Stomach (tissue), 4 donors: ENCODE results near the gene SYNCRIP.
"Not testable (repeated sequence)": the region's sequence is repeated elsewhere in the genome, so short reads cannot be mapped to it uniquely, and the experiment has no call there.

Experiments used
- CTCF ChIP-seq, 7 experiments: fragments of 450-650 bp in 4 of 7; fragments of 200-600 bp in 3 of 7; sonication (generic) in 3 of 7; IDR thresholded peaks; one replicate each; pipeline ENCODE4 v1.5.1; 2016 to 2019; ENCODE audit warnings: antibody characterized with exemption in 7 of 7, control low read depth in 2 of 7, mild to moderate bottlenecking in 1 of 7
- EP300 ChIP-seq: sonication (generic); formaldehyde crosslinking; IDR thresholded peaks from one replicate; pipeline ENCODE4 v1.6.1; 2017; ENCODE audit warnings: antibody characterized with exemption
- POLR2A ChIP-seq, 4 donors: fragments of 450-650 bp; IDR thresholded peaks; one replicate each; pipeline ENCODE4 v1.6.1; 2016; ENCODE audit warnings: antibody characterized with exemption in 4 of 4, control low read depth in 2 of 4, mild to moderate bottlenecking in 1 of 4, moderate library complexity in 1 of 4
- POLR2AphosphoS5 ChIP-seq, 3 donors: sonication (generic); formaldehyde crosslinking; IDR thresholded peaks; one replicate each; pipeline ENCODE4 v1.6.1; 2016; ENCODE audit warnings: antibody characterized with exemption in 3 of 3

- not testable (repeated sequence) for TF ChIP-seq POLR2A (IDR thresholded peaks at IDR 0.05); CTCF (IDR thresholded peaks at IDR 0.05); POLR2AphosphoS5 (IDR thresholded peaks at IDR 0.05); EP300
Observed at GRCh38 chr6:85582832-85583231, 59.9 kb downstream of the SYNCRIP start.
